ENCODE measurements around the gene LMNB1. TPM values are rescaled to one million over a fixed set of nuclear protein-coding genes. Genes with fewer than 3 reads are reported as not detected.

LMNB1 gene
- total and polyA plus RNA-seq, 7 donors, result 1.5 to 53.5 (median 9.0) TPM

- intact Hi-C loops (cut with DNase I), result no loop called here
- DNase-seq, result no peak
- Histone ChIP-seq H3K27me3 (no peaks in the 10 kb centered on the region), H3K4me3 (no peak overlapping the region), H3K9me3 (no peaks in the 10 kb centered on the region), H3K36me3 (no peaks in the 10 kb centered on the region), H3K4me1 (no peaks in the 10 kb centered on the region), H3K27ac (no peak overlapping the region)
- TF ChIP-seq POLR2AphosphoS5 (IDR thresholded peaks at IDR 0.05) (no peak), POLR2A (IDR thresholded peaks at IDR 0.05) (no peak), EP300 (IDR thresholded peaks at IDR 0.05) (no peak)
- TF ChIP-seq, protein P1, sequence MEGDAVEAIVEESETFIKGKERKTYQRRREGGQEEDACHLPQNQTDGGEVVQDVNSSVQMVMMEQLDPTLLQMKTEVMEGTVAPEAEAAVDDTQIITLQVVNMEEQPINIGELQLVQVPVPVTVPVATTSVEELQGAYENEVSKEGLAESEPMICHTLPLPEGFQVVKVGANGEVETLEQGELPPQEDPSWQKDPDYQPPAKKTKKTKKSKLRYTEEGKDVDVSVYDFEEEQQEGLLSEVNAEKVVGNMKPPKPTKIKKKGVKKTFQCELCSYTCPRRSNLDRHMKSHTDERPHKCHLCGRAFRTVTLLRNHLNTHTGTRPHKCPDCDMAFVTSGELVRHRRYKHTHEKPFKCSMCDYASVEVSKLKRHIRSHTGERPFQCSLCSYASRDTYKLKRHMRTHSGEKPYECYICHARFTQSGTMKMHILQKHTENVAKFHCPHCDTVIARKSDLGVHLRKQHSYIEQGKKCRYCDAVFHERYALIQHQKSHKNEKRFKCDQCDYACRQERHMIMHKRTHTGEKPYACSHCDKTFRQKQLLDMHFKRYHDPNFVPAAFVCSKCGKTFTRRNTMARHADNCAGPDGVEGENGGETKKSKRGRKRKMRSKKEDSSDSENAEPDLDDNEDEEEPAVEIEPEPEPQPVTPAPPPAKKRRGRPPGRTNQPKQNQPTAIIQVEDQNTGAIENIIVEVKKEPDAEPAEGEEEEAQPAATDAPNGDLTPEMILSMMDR (IDR thresholded peaks at IDR 0.05), result no peak
- WGBS, 2 donors, result 68 to 70% methylated on average over 6 of the region's 6 CpGs
Observed at GRCh38 chr5:126794157-126794828, 17.4 kb downstream of the LMNB1 start.

DNA sequence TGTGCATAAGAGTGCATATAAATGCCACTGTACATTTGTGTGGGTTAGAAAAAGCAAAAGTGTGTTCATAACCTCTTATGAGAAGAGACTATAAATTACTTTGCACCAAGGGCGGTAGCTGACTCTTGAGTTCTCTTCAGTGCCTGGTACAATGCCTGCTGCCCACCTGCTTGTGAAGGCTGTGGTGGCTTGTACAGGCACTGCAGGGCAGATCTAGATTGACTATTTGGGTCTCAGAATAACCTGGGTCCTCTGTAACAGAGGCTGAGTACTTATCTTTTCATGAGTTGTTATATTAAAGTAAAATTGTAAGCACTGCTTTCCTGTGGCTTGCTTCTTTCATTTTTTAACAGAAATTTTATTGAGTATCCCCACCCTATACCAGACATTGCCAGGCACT lies 22.8 kb downstream of the LMNB1 start:
- DNase-seq, result no peak
- intact Hi-C loops (cut with DNase I), result no loop called here
- no peaks in the 10 kb centered on the region for H3K9me3 ChIP-seq
- no peaks in the 10 kb centered on the region for H3K27me3 ChIP-seq
- TF ChIP-seq POLR2AphosphoS5 (IDR thresholded peaks at IDR 0.05) (no peak), POLR2A (IDR thresholded peaks at IDR 0.05) (no peak), EP300 (IDR thresholded peaks at IDR 0.05) (no peak)
- TF ChIP-seq, protein P1 (IDR thresholded peaks at IDR 0.05), result no peak
- no peak overlapping the region for H3K27ac ChIP-seq
- no peak overlapping the region for H3K4me3 ChIP-seq
- 80 to 88% methylated on average over 1 of the region's 1 CpG for WGBS, 2 donors
- H3K36me3 ChIP-seq, result no peaks in the 10 kb centered on the region
- no peaks in the 10 kb centered on the region for H3K4me1 ChIP-seq

DNA sequence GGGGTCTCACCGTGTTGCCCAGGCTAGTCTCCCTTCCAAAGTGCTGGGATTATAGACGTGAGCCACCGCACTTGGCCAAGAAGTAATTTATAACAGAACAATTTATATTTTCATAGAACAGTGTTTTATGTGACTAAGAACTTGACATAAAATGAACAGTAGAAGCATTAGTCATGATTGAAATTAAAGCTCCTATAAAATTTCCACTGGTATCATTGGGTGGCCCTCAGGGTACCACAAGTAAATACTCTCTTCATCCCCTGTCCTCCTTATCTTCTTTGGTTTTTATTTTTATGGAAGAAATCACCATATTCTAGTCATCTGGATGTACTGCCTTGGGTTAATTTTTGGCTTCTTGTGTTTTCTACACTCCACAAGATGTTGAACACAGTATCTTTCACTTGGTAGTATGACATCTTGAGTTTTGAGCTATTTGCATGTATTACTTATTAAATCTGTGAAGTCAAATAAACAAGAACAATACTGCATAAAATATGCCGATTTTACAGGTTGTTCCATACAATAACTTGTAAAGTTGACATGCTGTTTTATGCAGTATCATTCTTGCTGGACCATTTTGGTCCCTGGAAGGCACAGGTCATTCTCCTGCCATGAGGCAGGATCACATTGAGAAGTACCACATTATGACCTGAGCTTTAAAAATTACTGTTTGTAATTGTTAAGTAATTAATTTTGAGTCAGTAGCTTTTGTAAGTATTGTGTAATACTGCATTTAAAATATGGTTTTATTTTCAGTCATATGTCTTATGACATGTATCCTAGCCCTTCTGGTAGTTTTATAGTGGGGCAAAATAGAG lies 24.4 kb downstream of the LMNB1 start:
- intact Hi-C loops (cut with DNase I), result no loop called here
- no peaks in the 10 kb centered on the region for H3K4me1 ChIP-seq
- DNase-seq, result no peak
- H3K27me3 ChIP-seq, result no peaks in the 10 kb centered on the region
- H3K27ac ChIP-seq, result no peak overlapping the region
- H3K36me3 ChIP-seq, result no peaks in the 10 kb centered on the region
- H3K4me3 ChIP-seq, result no peak overlapping the region
- TF ChIP-seq POLR2A (IDR thresholded peaks at IDR 0.05) (no peak), POLR2AphosphoS5 (IDR thresholded peaks at IDR 0.05) (no peak), EP300 (IDR thresholded peaks at IDR 0.05) (no peak)
- TF ChIP-seq, protein P1 (IDR thresholded peaks at IDR 0.05), result no peak
- H3K9me3 ChIP-seq, result no peaks in the 10 kb centered on the region
- WGBS, 2 donors, result 73 to 81% methylated on average over 4 of the region's 4 CpGs

GRCh38 chr5:126801992-126802294 lies 25.0 kb downstream of the LMNB1 start:
- intact Hi-C loops (cut with DNase I), result no loop called here
- no peaks in the 10 kb centered on the region for H3K36me3 ChIP-seq
- WGBS, 2 donors, result 18 to 23% methylated on average over 1 of the region's 1 CpG

More at GRCh38 chr5:126801992-126802294, 25.0 kb downstream of the LMNB1 start:
- Histone ChIP-seq H3K27ac (no peak overlapping the region), H3K4me1 (no peaks in the 10 kb centered on the region), H3K9me3 (no peaks in the 10 kb centered on the region), H3K27me3 (no peaks in the 10 kb centered on the region), H3K4me3 (no peak overlapping the region)
- TF ChIP-seq EP300 (IDR thresholded peaks at IDR 0.05) (no peak), POLR2A (IDR thresholded peaks at IDR 0.05) (no peak), POLR2AphosphoS5 (IDR thresholded peaks at IDR 0.05) (no peak)
- TF ChIP-seq, protein P1 (IDR thresholded peaks at IDR 0.05), result no peak
- DNase-seq, result no peak
